DMS79 (cell line): ENCODE measurements around the gene PAQR3.
A peak's percentile ranks its signal among the peaks of the same experiment; 100 is the strongest.
"Not testable (repeated sequence)": the region's sequence is repeated elsewhere in the genome, so short reads cannot be mapped to it uniquely, and the experiment has no call there.

Experiments used
- DNase-seq: peaks from one replicate; lab custom pipeline; 2025; lab: John Stamatoyannopoulos, UW

The PAQR3 gene

GRCh38 chr4:78926826-78927225 is 12.4 kb downstream of the PAQR3 start:
- DNase-seq = no peak

GRCh38 chr4:78923464-78924312 is 15.6 kb downstream of the PAQR3 start:
- no peak for DNase-seq

DNA sequence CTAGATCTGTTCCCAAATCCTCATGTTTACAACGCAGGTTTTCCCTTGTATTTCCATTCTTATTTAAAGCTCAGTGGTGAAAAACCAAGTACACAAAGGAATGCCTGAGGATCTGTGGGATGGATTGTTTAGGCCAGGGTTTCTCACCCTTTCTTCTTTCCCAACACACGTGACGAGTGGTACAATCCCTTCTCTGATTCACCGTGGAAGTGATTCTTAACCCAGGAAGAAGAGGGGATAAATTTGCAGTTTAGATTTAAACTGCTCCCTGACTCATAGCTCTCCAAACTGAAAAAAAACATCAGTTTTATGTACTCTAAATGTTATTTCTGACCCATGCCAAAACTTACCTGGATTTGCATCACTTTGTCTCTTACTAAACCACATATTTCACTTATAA is 17.0 kb downstream of the PAQR3 start:
- no peak for DNase-seq

- no peak for DNase-seq
Measured at GRCh38 chr4:78910612-78911011, 28.6 kb downstream of the PAQR3 start.

DNA sequence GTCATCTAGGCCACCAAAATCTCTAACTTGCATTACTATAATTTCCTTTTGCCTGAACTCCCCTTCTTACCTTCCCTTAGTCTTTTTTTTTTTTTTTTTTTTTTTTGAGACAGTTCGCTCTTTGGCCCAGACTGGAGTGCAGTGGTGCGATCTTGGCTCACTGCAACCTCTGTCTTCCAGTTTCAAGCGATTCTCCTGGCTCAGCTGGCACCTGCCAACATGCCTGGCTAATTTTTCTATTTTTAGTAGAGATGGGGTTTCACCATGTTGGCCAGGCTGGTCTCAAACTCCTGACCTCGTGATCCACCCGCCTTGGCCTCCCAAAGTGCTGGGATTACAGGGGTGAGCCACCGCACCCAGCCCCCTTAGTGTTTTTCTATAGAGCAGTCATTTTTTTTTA is 30.3 kb downstream of the PAQR3 start:
- not testable (repeated sequence) for DNase-seq

DNA sequence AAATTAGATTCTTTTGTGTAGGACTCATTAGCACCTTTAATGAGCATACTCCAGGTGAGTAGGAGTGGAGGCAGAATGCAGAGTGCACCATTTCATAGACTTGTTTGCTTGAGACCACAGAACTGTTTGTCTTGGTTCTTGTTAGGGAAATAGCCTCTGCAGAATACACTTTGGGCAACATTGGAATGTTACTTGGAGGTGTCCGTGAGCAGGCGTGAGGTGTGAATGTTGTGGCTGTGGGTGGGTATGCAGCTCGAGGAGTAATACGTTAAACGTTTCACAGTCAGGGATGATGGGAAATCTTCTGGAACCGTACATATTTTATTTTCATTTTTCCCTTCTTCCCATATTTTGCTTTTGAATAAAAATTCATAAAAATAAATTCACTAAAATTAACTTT is 31.6 kb downstream of the PAQR3 start:
- DNase-seq = no peak

- peak; percentile 15 for DNase-seq
Measured at GRCh38 chr4:78904143-78904542, 35.1 kb downstream of the PAQR3 start.

- DNase-seq = no peak
Measured at GRCh38 chr4:78902298-78902697, 36.9 kb downstream of the PAQR3 start.

DNA sequence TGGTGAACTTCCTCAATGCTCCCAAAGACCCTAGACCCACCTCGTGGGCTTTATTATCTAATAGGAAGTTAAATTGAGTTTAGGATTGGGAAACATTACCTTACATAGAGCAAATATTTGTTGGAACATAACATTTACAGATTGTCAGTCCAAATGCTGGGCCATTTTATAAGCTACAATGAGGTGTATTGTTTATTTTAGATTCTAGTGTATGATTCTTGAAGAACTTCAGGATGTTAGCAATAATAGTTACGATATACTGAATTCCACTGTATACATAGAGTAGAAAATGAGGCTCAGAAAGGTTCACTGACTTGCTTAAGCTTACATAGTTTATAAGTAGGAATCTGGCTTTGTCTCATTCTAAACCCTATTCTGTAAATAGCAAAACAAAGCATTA is 37.4 kb downstream of the PAQR3 start:
- DNase-seq = no peak

- DNase-seq = no peak
Measured at GRCh38 chr4:78899302-78899701, 39.9 kb downstream of the PAQR3 start.

GRCh38 chr4:78889955-78890354 is 49.3 kb downstream of the PAQR3 start:
- DNase-seq = no peak

GRCh38 chr4:78885598-78885997 is 53.6 kb downstream of the PAQR3 start:
- DNase-seq = no peak

- DNase-seq = no peak
Measured at GRCh38 chr4:78880874-78881492, 58.3 kb downstream of the PAQR3 start.

GRCh38 chr4:78878031-78878430 is 61.2 kb downstream of the PAQR3 start:
- DNase-seq = no peak

DNA sequence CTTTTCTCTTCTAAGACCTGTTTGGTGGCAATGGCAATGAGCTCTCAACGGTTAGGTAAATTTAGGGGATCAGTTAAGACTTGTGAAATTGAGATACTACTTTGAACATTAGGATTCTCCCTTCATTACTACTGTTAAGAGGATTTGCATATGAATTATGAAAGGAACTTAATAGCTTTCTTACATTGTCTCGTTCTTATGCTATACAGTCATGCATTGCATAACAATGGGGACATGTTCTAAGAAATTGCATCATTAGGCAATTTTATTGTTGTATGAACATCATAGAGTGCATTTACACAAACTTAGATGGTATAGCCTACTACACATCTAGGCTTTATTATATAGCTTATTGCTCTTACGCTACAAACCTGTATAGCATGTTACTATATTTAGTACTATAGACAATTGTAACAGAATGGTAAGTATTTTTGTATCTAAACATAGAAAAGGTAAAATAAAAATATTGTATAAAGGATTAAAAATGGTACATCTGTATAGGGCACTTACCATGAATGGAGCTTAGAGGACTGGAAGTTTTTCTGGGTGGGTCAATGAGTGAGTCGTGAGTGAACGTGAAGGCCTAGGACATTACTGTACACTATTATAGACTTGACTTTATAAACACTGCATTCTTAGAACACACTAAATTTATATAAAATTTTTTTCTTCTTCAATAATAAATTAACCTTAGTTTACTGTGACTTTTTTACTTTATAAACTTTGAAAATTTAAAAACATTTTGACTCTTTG is 62.5 kb downstream of the PAQR3 start:
- DNase-seq = no peak

- DNase-seq = no peak
Measured at GRCh38 chr4:78870056-78870455, 69.2 kb downstream of the PAQR3 start.

DNA sequence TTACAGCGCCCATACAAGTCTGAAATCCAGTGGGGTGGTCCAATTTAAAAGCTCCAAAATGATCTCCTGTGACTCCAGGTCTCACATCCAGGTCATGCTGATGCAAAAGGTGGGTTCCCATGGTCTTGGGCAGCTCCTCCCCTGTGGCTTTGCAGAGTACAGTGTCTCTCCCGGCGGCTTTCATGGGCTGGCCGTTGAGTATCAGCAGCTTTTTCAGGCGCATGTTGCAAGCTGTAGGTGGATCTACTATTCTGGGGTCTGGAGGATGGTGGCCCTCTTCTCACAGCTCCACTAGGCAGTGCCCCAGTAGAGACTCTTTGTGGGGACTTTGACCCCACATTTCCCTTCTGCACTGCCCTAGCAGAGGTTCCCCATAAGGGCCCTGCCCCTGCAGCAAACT is 70.5 kb downstream of the PAQR3 start:
- DNase-seq = not testable (repeated sequence)

- DNase-seq = no peak
Measured at GRCh38 chr4:78865451-78865850, 73.8 kb downstream of the PAQR3 start.

- DNase-seq = peak; percentile 48
Measured at GRCh38 chr4:78864405-78865024, 74.7 kb downstream of the PAQR3 start.

DNA sequence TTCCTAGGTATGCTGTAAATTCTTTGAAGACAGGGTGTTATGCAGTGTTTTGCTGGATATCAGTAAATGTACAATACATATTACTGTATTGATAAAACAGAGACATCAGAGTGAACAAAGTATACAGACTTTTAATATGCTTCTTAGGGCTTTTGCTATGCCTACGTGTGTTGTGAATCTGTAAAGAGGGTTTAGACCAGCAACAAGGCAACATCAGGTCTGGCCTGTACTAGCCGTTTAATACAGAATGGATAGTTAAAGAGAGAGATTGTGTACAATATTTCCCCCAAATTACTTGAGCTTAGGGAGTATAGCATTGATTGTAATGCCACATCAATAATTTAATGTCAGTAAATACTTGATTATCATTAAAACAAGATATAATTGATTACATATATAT is 75.2 kb downstream of the PAQR3 start:
- no peak for DNase-seq

GRCh38 chr4:78863254-78863869 is 75.9 kb downstream of the PAQR3 start:
- DNase-seq = no peak

- no peak for DNase-seq
Measured at GRCh38 chr4:78862314-78862737, 76.9 kb downstream of the PAQR3 start.
